ENCODE results near the gene IQSEC3. TPM values are rescaled to one million over a fixed set of nuclear protein-coding genes. Genes with fewer than 3 reads are reported as not detected.

IQSEC3 gene
- total and polyA plus RNA-seq, 10 of the 15 experiments (the other 5 are each of a cell fraction or from before 2014, with no cell fraction given) = not detected

DNA sequence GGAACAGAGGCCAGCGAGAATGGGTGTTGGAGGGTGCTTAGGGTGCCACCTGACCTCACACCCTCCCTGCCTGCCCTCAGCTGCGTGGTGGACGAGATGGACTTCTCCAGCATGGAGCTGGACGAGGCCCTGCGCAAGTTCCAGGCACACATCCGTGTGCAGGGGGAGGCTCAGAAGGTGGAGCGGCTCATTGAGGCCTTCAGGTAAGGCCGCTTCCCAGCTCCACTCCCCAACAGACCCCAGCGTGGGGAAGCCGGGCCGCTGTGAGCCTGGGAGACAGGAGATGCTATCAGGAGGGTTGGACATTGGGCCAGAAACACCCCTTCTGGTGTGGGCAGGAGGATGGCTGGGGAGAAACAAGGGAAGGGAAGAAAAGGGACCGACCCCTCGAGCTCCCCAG lies 90.4 kb downstream of the IQSEC3 start:
- Histone ChIP-seq H3K9ac (ENCODE audit: control insufficient read depth, insufficient read depth, low read length) (no peak overlapping the region), H3K27me3 (replicated peaks in 1 of 2; ENCODE audit: control insufficient read depth in 2 of 2, insufficient read depth in 2 of 2, low read length in 1 of 2) (no peaks in the 10 kb centered on the region; a peak in 1 of 4 replicates), H3K9me3 (replicated peaks; ENCODE audit: control insufficient read depth, insufficient read depth, low read length) (no peaks in the 10 kb centered on the region), H2AFZ (ENCODE audit: control insufficient read depth, low read depth, low read length) (no peak overlapping the region), H4K20me1 (ENCODE audit: control insufficient read depth, insufficient read depth) (no peaks in the 10 kb centered on the region), H3K27ac (ENCODE audit: control insufficient read depth, insufficient read depth) (no peak overlapping the region), H3K4me1 (ENCODE audit: control insufficient read depth, insufficient read depth, low read length) (no peaks in the 10 kb centered on the region), H3K4me3 (no peak overlapping the region), H3K36me3 (ENCODE audit: control insufficient read depth in 2 of 2, insufficient read depth in 2 of 2, low read length in 1 of 2) (no peaks in the 10 kb centered on the region), H3K4me2 (ENCODE audit: control insufficient read depth, insufficient read depth) (no peak overlapping the region), H3K79me2 (ENCODE audit: control insufficient read depth, insufficient read depth, low read length) (no peaks in the 10 kb centered on the region)
- intact Hi-C loops (cut with micrococcal nuclease; ENCODE audit: unreplicated experiment) (no loop called here), in situ Hi-C loops (cut with MboI) (no loop called here)
- DNase-seq (ENCODE audit: low read depth, low spot score) = no peak
- WGBS (ENCODE audit: insufficient coverage, insufficient replicate concordance, low lambda C conversion rate, missing lambda C conversion rate) = 34% methylated on average over 12 of the region's 13 CpGs
- ChIA-PET POLR2A (no interaction called here), SMC1A (ENCODE audit: uncharacterized antibody, unreplicated experiment) (no interaction called here), CTCF (no interaction called here), RAD21 (ENCODE audit: unreplicated experiment) (no interaction called here)
- TF ChIP-seq NFXL1 (IDR thresholded peaks at IDR 0.05; ENCODE audit: borderline replicate concordance) = no peak
- TF ChIP-seq, protein P1, sequence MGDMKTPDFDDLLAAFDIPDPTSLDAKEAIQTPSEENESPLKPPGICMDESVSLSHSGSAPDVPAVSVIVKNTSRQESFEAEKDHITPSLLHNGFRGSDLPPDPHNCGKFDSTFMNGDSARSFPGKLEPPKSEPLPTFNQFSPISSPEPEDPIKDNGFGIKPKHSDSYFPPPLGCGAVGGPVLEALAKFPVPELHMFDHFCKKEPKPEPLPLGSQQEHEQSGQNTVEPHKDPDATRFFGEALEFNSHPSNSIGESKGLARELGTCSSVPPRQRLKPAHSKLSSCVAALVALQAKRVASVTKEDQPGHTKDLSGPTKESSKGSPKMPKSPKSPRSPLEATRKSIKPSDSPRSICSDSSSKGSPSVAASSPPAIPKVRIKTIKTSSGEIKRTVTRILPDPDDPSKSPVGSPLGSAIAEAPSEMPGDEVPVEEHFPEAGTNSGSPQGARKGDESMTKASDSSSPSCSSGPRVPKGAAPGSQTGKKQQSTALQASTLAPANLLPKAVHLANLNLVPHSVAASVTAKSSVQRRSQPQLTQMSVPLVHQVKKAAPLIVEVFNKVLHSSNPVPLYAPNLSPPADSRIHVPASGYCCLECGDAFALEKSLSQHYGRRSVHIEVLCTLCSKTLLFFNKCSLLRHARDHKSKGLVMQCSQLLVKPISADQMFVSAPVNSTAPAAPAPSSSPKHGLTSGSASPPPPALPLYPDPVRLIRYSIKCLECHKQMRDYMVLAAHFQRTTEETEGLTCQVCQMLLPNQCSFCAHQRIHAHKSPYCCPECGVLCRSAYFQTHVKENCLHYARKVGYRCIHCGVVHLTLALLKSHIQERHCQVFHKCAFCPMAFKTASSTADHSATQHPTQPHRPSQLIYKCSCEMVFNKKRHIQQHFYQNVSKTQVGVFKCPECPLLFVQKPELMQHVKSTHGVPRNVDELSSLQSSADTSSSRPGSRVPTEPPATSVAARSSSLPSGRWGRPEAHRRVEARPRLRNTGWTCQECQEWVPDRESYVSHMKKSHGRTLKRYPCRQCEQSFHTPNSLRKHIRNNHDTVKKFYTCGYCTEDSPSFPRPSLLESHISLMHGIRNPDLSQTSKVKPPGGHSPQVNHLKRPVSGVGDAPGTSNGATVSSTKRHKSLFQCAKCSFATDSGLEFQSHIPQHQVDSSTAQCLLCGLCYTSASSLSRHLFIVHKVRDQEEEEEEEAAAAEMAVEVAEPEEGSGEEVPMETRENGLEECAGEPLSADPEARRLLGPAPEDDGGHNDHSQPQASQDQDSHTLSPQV (IDR thresholded peaks at IDR 0.05) = no peak
- no peak for TF ChIP-seq SPI1 (IDR thresholded peaks at IDR 0.05; ENCODE audit: borderline replicate concordance, insufficient read depth, low read depth, low read length)
- TF ChIP-seq HDAC6 (IDR thresholded peaks at IDR 0.05; ENCODE audit: unreplicated experiment) = no peak
- no peak for TF ChIP-seq IKZF1 (conservative IDR thresholded peaks at IDR 0.05)
- no peak for TF ChIP-seq DPF2 (IDR thresholded peaks at IDR 0.05)
- no peak for ATAC-seq
- no peak for FAIRE-seq
- BruUV-seq (replicated peaks) = no TSS peak
